Measurements from ENCODE around the gene GPC6.

GPC6 gene

DNA sequence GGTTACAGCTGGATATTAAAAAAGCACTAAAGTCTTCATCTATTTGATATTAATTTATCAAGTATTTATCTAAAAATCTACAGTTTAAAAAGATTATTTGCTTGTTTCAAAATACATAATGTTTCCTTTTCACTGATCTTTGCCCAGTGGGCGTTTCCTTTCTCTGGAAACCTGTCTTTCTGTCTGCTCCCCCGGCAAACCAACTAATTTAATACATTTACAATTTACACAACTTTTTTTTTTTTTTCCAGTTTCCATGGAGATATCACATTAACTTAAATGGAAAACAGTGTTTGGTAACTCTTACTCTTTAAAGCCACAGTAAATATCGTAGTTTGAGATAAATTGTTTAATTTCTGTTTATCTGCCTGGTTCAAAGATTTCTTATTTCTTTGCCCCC lies 5.3 kb downstream of the GPC6 start:
- Histone ChIP-seq H3K79me2 (ENCODE audit: control insufficient read depth, insufficient read depth, low read length) (peaks cover 62% of the 10 kb centered on the region), H2BK15ac (replicated peaks; ENCODE audit: low read depth) (no peak overlapping the region), H2BK120ac (ENCODE audit: low read depth, low read length) (no peak overlapping the region), H3K4ac (ENCODE audit: low read depth, low read length) (no peak overlapping the region), H2AK5ac (ENCODE audit: low read length) (no peak overlapping the region), H3K56ac (ENCODE audit: low read length) (no peak overlapping the region), H3K4me1 (ENCODE audit: control insufficient read depth, low read depth, low read length) (no peaks in the 10 kb centered on the region), H3K27me3 (ENCODE audit: insufficient read depth, low read length, poor library complexity) (no peaks in the 10 kb centered on the region), H3K79me1 (ENCODE audit: low read length) (peaks cover 10% of the 10 kb centered on the region), H3K4me2 (ENCODE audit: low read length) (no peak overlapping the region), H3K4me3 (ENCODE audit: low read length) (no peak overlapping the region), H2BK5ac (ENCODE audit: low read length) (no peak overlapping the region), H4K5ac (ENCODE audit: low read length) (no peak overlapping the region), H3K23ac (ENCODE audit: low read length) (no peak overlapping the region), H3K27ac (ENCODE audit: low read depth, low read length) (no peak overlapping the region), H3K36me3 (ENCODE audit: control insufficient read depth, insufficient read depth, low read length) (no peaks in the 10 kb centered on the region), H4K8ac (ENCODE audit: low read depth, low read length) (no peak overlapping the region), H3K18ac (ENCODE audit: low read length) (no peak overlapping the region), H3K9ac (ENCODE audit: low read length) (no peak overlapping the region)
- DNase-seq, result no peak
- WGBS (ENCODE audit: extremely low coverage, insufficient coverage, low lambda C conversion rate), result no CpG with 5 or more reads among the region's 3 CpGs

DNA sequence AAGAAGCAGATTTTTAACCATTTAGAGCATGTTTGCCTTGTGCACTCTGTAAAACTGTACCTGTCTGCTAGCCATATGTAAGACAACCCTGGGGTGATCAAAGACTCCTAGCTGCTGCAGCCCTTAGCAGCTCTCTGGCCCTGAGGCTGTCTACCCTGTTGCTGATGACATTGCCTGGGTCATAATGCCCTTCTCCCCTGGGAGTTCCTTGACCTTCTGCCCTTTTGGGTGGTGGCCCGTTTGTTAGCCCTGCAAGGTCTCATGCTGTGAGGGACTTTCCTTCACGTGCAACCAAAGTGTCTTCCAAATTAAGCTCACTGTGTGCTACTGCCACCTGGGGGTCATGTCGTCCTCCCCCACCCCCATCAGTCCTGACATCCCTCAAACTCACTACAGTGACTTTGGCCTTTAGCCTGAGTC lies 7.4 kb downstream of the GPC6 start:
- Histone ChIP-seq H3K27ac (ENCODE audit: low read depth, low read length) (no peak overlapping the region), H3K79me2 (ENCODE audit: control insufficient read depth, insufficient read depth, low read length) (peaks cover 58% of the 10 kb centered on the region), H3K4me3 (ENCODE audit: low read length) (no peak overlapping the region), H3K4me1 (ENCODE audit: control insufficient read depth, low read depth, low read length) (no peaks in the 10 kb centered on the region), H3K4me2 (ENCODE audit: low read length) (no peak overlapping the region), H3K18ac (ENCODE audit: low read length) (no peak overlapping the region), H2BK5ac (ENCODE audit: low read length) (no peak overlapping the region), H2BK15ac (replicated peaks; ENCODE audit: low read depth) (no peak overlapping the region), H4K5ac (ENCODE audit: low read length) (no peak overlapping the region), H4K8ac (ENCODE audit: low read depth, low read length) (no peak overlapping the region), H3K4ac (ENCODE audit: low read depth, low read length) (no peak overlapping the region), H2BK120ac (ENCODE audit: low read depth, low read length) (no peak overlapping the region), H2AK5ac (ENCODE audit: low read length) (no peak overlapping the region), H3K9ac (ENCODE audit: low read length) (no peak overlapping the region), H3K79me1 (ENCODE audit: low read length) (peaks cover 12% of the 10 kb centered on the region), H3K23ac (ENCODE audit: low read length) (no peak overlapping the region), H3K56ac (ENCODE audit: low read length) (no peak overlapping the region), H3K27me3 (ENCODE audit: insufficient read depth, low read length, poor library complexity) (no peaks in the 10 kb centered on the region), H3K36me3 (ENCODE audit: control insufficient read depth, insufficient read depth, low read length) (no peaks in the 10 kb centered on the region)
- peak; percentile 84 for DNase-seq
- no CpG with 5 or more reads among the region's 3 CpGs for WGBS (ENCODE audit: extremely low coverage, insufficient coverage, low lambda C conversion rate)

DNA sequence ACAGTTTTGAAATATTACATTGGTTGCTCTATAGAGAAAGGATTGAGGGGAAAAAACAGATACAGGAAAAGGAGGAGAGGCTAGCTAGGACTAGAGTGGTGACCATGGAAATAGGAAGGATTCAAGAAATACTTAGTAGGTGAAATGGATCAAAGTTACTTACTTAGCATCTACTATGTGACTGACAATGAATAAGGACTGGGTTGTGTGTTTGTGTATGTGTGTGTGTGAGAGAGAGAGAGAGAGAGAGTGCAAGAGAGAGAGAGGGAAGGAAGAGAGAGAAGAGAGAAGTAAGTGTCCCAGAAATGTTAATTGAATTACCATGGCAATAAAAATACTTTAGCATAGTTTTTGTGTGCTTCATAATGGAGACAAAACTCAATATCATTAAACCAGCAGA lies 7.9 kb downstream of the GPC6 start:
- Histone ChIP-seq H3K18ac (ENCODE audit: low read length) (no peak overlapping the region), H3K4me3 (ENCODE audit: low read length) (no peak overlapping the region), H3K9ac (ENCODE audit: low read length) (no peak overlapping the region), H3K56ac (ENCODE audit: low read length) (no peak overlapping the region), H3K23ac (ENCODE audit: low read length) (no peak overlapping the region), H3K4ac (ENCODE audit: low read depth, low read length) (no peak overlapping the region), H3K4me2 (ENCODE audit: low read length) (no peak overlapping the region), H3K79me2 (ENCODE audit: control insufficient read depth, insufficient read depth, low read length) (peaks cover 58% of the 10 kb centered on the region), H4K8ac (ENCODE audit: low read depth, low read length) (no peak overlapping the region), H2AK5ac (ENCODE audit: low read length) (no peak overlapping the region), H2BK5ac (ENCODE audit: low read length) (no peak overlapping the region), H3K27me3 (ENCODE audit: insufficient read depth, low read length, poor library complexity) (no peaks in the 10 kb centered on the region), H2BK15ac (replicated peaks; ENCODE audit: low read depth) (no peak overlapping the region), H3K27ac (ENCODE audit: low read depth, low read length) (no peak overlapping the region), H3K4me1 (ENCODE audit: control insufficient read depth, low read depth, low read length) (no peaks in the 10 kb centered on the region), H3K79me1 (ENCODE audit: low read length) (peaks cover 12% of the 10 kb centered on the region), H4K5ac (ENCODE audit: low read length) (no peak overlapping the region), H2BK120ac (ENCODE audit: low read depth, low read length) (no peak overlapping the region), H3K36me3 (ENCODE audit: control insufficient read depth, insufficient read depth, low read length) (no peaks in the 10 kb centered on the region)
- DNase-seq, result no peak

DNA sequence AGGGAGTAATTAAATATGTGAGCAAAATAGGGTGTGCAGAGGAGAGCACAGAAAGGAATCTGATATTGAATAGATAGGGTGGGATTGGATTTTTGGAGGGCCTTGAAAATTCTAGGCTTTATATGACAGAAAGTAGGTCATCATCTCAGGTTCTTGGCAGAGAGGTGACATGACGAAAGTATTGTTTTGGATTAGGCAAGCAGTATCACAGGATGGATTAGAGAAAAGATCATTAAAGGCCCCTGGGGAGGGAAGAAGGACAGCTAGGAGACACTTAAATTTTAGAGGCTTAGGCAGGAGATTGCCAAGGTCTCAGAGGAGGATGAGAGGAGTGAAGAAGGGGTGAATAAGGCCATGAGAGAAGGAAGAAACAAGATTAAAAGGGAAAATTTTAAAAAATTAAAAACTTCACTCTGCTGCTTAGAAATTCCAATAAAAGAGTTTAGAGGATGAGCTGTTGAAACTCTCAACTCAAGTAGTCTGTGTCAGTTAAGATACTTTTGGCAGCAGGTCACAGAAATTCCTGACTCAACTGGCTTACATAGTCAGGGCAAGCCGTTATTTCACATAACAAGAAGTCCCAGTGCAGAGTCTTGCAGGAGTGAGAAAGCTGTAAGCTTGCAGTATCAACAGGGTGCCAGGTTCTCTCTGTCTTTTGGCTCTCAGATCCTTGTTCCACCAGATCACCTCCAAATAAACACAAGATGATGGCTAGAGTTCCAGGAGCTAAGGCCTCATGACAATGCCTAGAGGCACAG lies 8.8 kb downstream of the GPC6 start:
- Histone ChIP-seq H3K9ac (ENCODE audit: low read length) (no peak overlapping the region), H3K27ac (ENCODE audit: low read depth, low read length) (no peak overlapping the region), H2BK5ac (ENCODE audit: low read length) (no peak overlapping the region), H3K79me2 (ENCODE audit: control insufficient read depth, insufficient read depth, low read length) (peaks cover 54% of the 10 kb centered on the region), H2BK15ac (replicated peaks; ENCODE audit: low read depth) (no peak overlapping the region), H3K36me3 (ENCODE audit: control insufficient read depth, insufficient read depth, low read length) (no peaks in the 10 kb centered on the region), H3K4me1 (ENCODE audit: control insufficient read depth, low read depth, low read length) (no peaks in the 10 kb centered on the region), H3K56ac (ENCODE audit: low read length) (no peak overlapping the region), H3K18ac (ENCODE audit: low read length) (no peak overlapping the region), H4K5ac (ENCODE audit: low read length) (no peak overlapping the region), H2AK5ac (ENCODE audit: low read length) (no peak overlapping the region), H3K23ac (ENCODE audit: low read length) (no peak overlapping the region), H2BK120ac (ENCODE audit: low read depth, low read length) (no peak overlapping the region), H3K4me3 (ENCODE audit: low read length) (no peak overlapping the region), H3K79me1 (ENCODE audit: low read length) (peaks cover 12% of the 10 kb centered on the region), H3K27me3 (ENCODE audit: insufficient read depth, low read length, poor library complexity) (no peaks in the 10 kb centered on the region), H3K4me2 (ENCODE audit: low read length) (no peak overlapping the region), H4K8ac (ENCODE audit: low read depth, low read length) (no peak overlapping the region), H3K4ac (ENCODE audit: low read depth, low read length) (no peak overlapping the region)
- DNase-seq, result no peak
- no CpG with 5 or more reads among the region's 2 CpGs for WGBS (ENCODE audit: extremely low coverage, insufficient coverage, low lambda C conversion rate)

DNA sequence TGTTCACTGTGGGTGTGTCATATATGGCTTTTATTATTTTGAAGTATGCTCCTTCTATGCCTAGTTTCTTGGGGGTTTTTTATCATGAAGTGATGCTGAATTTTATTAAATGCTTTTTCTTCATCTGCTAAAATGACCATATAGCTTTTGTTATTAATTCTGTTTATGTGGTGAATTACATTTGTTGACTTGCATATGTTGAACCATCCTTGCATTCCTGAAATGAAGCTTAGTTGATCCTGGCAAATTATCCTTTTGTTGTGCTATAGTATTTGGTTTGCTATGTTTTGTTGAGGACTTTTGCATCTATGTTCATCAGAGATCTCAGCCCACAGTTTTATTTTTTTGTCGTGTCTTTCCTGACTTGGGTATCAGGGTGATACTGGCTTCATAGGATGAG lies 12.1 kb downstream of the GPC6 start:
- no peaks in the 10 kb centered on the region for H3K27me3 ChIP-seq (ENCODE audit: insufficient read depth, low read length, poor library complexity)
- H2BK15ac ChIP-seq (replicated peaks; ENCODE audit: low read depth), result no peak overlapping the region
- no peak overlapping the region for H3K4me3 ChIP-seq (ENCODE audit: low read length)
- peaks cover 4% of the 10 kb centered on the region for H3K4me1 ChIP-seq (ENCODE audit: control insufficient read depth, low read depth, low read length)
- H2BK120ac ChIP-seq (ENCODE audit: low read depth, low read length), result no peak overlapping the region
- no peak for DNase-seq
- H3K18ac ChIP-seq (ENCODE audit: low read length), result no peak overlapping the region
- no peak overlapping the region for H4K8ac ChIP-seq (ENCODE audit: low read depth, low read length)
- H3K79me1 ChIP-seq (ENCODE audit: low read length), result peaks cover 21% of the 10 kb centered on the region
- H3K56ac ChIP-seq (ENCODE audit: low read length), result no peak overlapping the region
- no peak overlapping the region for H3K4ac ChIP-seq (ENCODE audit: low read depth, low read length)
- no peak overlapping the region for H2AK5ac ChIP-seq (ENCODE audit: low read length)
- WGBS (ENCODE audit: extremely low coverage, insufficient coverage, low lambda C conversion rate), result no CpG with 5 or more reads among the region's 1 CpG
- no peak overlapping the region for H3K23ac ChIP-seq (ENCODE audit: low read length)
- no peak overlapping the region for H2BK5ac ChIP-seq (ENCODE audit: low read length)
- H3K36me3 ChIP-seq (ENCODE audit: control insufficient read depth, insufficient read depth, low read length), result no peaks in the 10 kb centered on the region
- H3K9ac ChIP-seq (ENCODE audit: low read length), result no peak overlapping the region
- no peak overlapping the region for H3K27ac ChIP-seq (ENCODE audit: low read depth, low read length)
- no peak overlapping the region for H4K5ac ChIP-seq (ENCODE audit: low read length)
- H3K79me2 ChIP-seq (ENCODE audit: control insufficient read depth, insufficient read depth, low read length), result peaks cover 64% of the 10 kb centered on the region
- H3K4me2 ChIP-seq (ENCODE audit: low read length), result no peak overlapping the region

All from mesendoderm (in vitro differentiated cells).